Mesodermal cell (in vitro differentiated cells): ENCODE data around the gene TYW1B.
A peak's percentile ranks its signal among the peaks of the same experiment; 100 is the strongest.
"Not testable (repeated sequence)": the region's sequence is repeated elsewhere in the genome, so short reads cannot be mapped to it uniquely, and the experiment has no call there.

ENCODE experiments used
- H3K27ac ChIP-seq: 2 replicates; pipeline ENCODE4 v1.7.0; 2013; ENCODE audit warnings: mild to moderate bottlenecking, low read depth, low read length, moderate library complexity; ENCODE audit not compliant: severe bottlenecking
- H3K36me3 ChIP-seq: 2 replicates; pipeline ENCODE4 v1.7.1; 2013; ENCODE audit warnings: mild to moderate bottlenecking, low read length, moderate library complexity; ENCODE audit not compliant: control insufficient read depth, insufficient read depth
- H3K4me1 ChIP-seq: one replicate; pipeline ENCODE4 v1.7.1; 2013; ENCODE audit warnings: mild to moderate bottlenecking, low read length; ENCODE audit not compliant: insufficient read depth, control insufficient read depth, poor library complexity, severe bottlenecking
- H3K4me3 ChIP-seq: 2 replicates; pipeline ENCODE4 v1.7.0; 2013; ENCODE audit warnings: low read length, control low read depth, mild to moderate bottlenecking; ENCODE audit not compliant: insufficient read depth, poor library complexity, severe bottlenecking; ENCODE audit errors: extremely low read depth
- H3K9me3 ChIP-seq: 2 replicates; pipeline ENCODE4 v1.7.1; 2013; ENCODE audit warnings: mild to moderate bottlenecking, low read length, moderate library complexity; ENCODE audit not compliant: control insufficient read depth
- WGBS, 2 experiments: methylation state at CpG; one replicate each; pipeline ENCODE4 v1.1.5; 2013; ENCODE audit warnings: missing lambda C conversion rate in 2 of 2; ENCODE audit not compliant: insufficient coverage in 2 of 2; 5-methylcytosine and 5-hydroxymethylcytosine counted together

Gene TYW1B

GRCh38 chr7:72555238-72555637, 272.8 kb downstream of the TYW1B start:
- WGBS, 2 experiments = no CpG with 5 or more reads among the region's 6 CpGs
- not testable (repeated sequence) for H3K9me3 ChIP-seq, H3K4me1 ChIP-seq, H3K4me3 ChIP-seq, H3K36me3 ChIP-seq, H3K27ac ChIP-seq

DNA sequence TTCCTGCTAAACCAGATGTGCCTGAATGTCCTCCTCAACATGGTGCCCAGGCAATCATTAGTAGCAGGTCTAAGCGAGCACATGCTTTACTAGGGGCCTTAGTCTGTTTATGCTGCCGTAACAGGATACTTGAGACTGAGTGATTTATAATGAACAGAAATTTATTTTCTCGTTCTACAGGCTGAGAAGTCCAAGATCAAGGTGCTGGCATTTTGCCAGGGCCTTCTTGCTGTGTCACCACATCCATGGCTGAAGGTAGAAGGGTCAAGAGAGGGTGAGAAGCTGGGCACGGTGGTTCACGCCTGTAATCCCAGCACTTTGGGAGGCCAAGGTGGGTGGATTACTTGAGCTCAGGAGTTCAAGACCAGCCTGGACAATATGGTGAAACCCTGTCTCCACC, 273.6 kb downstream of the TYW1B start:
- H3K4me1 ChIP-seq, H3K36me3 ChIP-seq, H3K9me3 ChIP-seq, H3K4me3 ChIP-seq, H3K27ac ChIP-seq: not testable (repeated sequence)
- 90 to 96% methylated on average over 3 of the region's 5 CpGs for WGBS, 2 experiments

DNA sequence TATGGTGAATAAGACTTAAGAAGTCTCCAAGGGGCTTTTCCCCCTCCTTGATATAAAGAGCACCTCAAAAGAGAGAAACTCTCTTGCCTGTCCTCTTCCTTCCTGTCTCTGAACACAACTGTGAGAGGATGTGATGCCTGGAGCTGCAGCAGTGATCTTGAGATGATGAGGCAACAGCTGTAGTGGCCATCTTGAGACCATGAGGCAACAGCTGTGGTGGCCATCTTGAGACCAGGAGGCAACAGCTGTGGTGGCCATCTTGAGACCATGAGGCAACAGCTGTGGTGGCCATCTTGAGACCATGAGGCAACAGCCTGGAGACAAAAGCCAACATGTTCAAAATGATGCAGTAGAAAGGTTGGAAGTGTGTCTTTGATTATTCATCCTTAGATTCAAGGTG, 277.5 kb downstream of the TYW1B start:
- H3K27ac ChIP-seq, H3K36me3 ChIP-seq, H3K4me1 ChIP-seq, H3K4me3 ChIP-seq, H3K9me3 ChIP-seq: not testable (repeated sequence)

DNA sequence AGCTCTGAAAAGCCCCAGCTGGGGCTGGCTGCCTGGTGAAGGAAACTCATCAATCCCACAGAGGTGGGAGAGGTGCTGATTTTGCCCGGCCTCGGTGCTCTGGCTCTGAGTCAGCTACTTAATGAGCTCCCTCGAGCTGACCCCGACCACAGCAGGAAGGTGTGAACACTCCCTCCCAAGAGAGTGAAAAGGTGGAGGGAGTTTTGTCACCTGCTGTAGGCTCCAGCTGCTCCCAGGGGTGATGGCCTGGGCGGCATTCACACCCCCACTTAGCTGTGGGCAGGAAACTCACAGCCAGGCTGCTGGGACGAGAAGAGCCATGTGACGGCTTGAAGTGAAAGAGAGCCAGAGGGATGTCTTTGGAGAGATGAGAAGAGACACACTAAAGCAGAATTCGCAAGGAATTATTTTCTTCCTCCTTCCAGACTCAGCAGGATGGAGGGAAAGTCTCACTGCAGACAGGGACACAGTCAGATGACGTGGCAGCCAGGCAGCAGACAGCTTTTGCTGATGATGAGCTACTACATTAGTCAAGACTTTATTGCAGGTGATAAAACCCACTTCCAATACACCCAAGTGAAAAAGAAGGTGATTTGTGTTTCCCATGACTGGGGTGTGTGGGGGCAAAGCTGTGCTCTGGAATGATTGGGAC, 281.3 kb downstream of the TYW1B start:
- not testable (repeated sequence) for H3K4me1 ChIP-seq, H3K9me3 ChIP-seq, H3K36me3 ChIP-seq, H3K4me3 ChIP-seq, H3K27ac ChIP-seq
- whole genome bisulfite sequencing, 2 experiments = 18% methylated on average over 3 of the region's 9 CpGs; no CpG with 5 or more reads in 1 of the 2 experiments

DNA sequence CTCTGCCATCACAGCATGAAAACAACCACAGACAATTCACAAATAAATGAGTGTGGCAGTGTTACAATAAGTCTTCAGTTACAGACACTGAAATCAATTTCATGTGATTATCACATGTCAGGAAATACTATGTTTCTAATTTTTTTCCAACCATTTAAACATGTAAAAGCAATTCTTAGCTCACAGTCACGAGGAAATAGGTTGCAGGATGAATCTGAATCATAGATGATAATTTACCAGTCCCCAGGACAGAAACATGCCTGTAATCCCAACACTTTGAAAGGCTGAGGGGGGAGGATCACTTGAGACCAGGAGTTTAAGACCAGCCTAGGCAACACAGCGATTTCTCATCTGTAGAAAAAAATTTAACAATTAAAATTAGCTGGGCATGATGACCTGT, 283.5 kb downstream of the TYW1B start:
- H3K4me3 ChIP-seq, H3K36me3 ChIP-seq, H3K9me3 ChIP-seq, H3K27ac ChIP-seq, H3K4me1 ChIP-seq: not testable (repeated sequence)
- WGBS, 2 experiments = no CpG with 5 or more reads among the region's 2 CpGs

DNA sequence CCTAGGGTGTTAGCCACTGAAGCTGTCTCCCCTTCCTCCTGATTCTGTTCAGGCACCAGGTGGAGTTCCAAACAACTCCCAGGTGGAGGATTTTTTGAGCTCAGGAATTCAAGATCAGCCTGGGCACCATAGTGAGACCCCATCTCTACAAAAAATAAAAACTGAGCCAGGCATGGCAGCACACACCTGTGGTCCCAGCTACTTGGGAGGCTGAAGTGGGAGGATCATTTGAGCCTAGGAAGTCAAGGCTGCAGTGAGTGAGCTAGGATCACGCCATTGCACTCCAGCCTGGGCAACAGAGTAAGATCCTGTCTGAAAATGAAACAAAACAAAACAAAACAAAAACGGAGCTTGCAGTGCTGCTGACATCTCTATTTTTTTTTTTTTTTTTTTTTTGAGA, 287.1 kb downstream of the TYW1B start:
- Histone ChIP-seq H3K4me1 (no peaks in the 10 kb centered on the region), H3K9me3 (no peaks in the 10 kb centered on the region), H3K27ac (no peak overlapping the region), H3K4me3 (no peak overlapping the region), H3K36me3 (no peaks in the 10 kb centered on the region)
- 89% methylated on average over 2 of the region's 2 CpGs; no CpG with 5 or more reads in 1 of the 2 experiments for WGBS, 2 experiments

DNA sequence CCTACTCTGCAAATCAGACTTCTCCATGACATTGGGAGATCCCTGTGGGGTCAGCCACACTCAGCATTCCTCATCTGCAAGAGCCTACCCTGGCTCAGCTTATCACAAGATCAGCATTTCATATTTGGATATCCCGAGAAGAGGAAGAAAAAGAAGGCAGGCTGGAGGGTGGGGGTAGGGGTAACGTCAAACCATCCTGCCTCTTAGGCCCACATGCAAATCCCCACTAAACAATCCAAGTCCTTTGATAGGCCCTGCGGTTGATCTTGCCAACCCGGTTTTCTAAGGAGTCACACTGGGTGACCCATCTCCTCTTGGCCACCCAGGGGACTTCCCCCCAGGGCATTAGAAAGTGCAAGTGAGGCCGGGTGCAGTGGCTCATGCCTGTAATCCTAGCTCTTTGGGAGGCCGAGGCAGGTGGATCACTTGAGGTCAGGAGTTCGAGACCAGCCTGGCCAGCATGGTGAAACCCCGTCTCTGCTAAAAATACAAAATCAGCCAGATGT, 287.8 kb downstream of the TYW1B start:
- Histone ChIP-seq H3K4me3 (no peak overlapping the region), H3K27ac (no peak overlapping the region), H3K36me3 (no peaks in the 10 kb centered on the region), H3K4me1 (no peaks in the 10 kb centered on the region), H3K9me3 (no peaks in the 10 kb centered on the region)
- 89 to 92% methylated on average over 4 of the region's 8 CpGs for WGBS, 2 experiments

DNA sequence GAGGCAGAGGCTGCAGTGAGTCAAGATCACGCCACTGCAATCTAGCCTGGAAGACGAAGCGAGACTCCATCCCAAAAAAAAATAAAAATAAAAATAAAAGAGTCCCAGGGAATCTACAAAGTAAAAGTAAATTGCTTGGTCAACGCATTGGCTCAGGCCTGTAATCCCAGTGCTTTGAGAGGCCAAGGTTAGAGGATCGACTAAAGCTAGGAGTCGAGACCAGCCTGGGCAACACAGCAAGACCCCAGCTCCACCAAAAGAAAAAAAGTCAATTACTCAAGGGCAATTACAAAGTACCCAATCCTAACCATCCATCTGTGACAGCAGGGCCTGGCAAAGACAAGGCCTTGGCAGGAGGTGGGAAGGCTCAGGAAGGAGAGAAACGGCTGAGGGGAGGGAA, 288.3 kb downstream of the TYW1B start:
- H3K4me1 ChIP-seq = no peaks in the 10 kb centered on the region
- H3K27ac ChIP-seq = no peak overlapping the region
- H3K4me3 ChIP-seq = no peak overlapping the region
- no peaks in the 10 kb centered on the region for H3K9me3 ChIP-seq
- no peaks in the 10 kb centered on the region for H3K36me3 ChIP-seq
- WGBS, 2 experiments = 96 to 100% methylated on average over 2 to 3 of the region's 7 CpGs

DNA sequence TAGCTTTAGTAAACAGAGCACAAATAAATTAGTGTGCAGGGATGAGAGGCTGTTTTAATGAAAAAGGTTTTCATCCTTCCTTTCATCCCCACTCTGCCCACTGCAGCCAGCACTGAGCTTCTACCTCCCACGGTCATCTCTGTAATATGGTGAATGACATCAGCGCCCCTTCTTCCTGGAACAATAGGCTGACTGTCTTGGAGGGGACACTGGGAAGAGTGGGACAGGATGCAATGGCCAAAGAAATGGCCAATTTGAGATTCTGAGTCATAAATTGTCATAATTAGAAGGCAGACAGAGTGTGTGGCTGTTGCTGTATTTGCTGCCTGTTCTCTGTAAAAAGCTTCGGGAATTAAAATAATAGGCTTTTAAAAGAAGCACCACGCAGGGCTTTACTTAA, 289.1 kb downstream of the TYW1B start:
- Histone ChIP-seq H3K27ac (peak overlapping the region; percentile 86), H3K4me1 (no peaks in the 10 kb centered on the region), H3K4me3 (no peak overlapping the region), H3K9me3 (no peaks in the 10 kb centered on the region), H3K36me3 (no peaks in the 10 kb centered on the region)
- WGBS, 2 experiments = 83 to 84% methylated on average over 3 of the region's 4 CpGs

DNA sequence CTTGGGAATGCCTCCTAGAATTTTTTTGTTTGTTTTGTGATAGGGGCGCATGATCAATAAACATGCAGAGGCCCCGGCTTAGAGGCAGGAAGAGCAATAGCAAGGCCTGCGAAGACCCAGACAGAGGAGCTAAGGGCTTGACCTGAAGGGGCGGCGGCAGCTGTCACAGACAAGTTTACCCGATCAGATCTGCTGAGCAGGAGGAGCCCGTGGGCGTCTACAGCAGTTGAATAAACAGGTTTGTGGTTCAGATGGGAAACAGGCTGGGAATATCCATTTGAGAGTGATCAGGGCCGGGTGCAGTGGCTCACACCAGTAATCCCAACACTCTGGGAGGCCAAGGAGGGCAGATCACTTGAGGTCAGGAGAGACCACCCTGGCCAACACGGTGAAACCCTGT, 289.9 kb downstream of the TYW1B start:
- no peaks in the 10 kb centered on the region for H3K36me3 ChIP-seq
- H3K27ac ChIP-seq = peak overlapping the region; percentile 58
- no peaks in the 10 kb centered on the region for H3K9me3 ChIP-seq
- H3K4me3 ChIP-seq = no peak overlapping the region
- no peaks in the 10 kb centered on the region for H3K4me1 ChIP-seq
- 79 to 91% methylated on average over 9 of the region's 10 CpGs for WGBS, 2 experiments

GRCh38 chr7:72536038-72536437, 292.0 kb downstream of the TYW1B start:
- not testable (repeated sequence) for H3K4me3 ChIP-seq, H3K9me3 ChIP-seq, H3K4me1 ChIP-seq, H3K36me3 ChIP-seq, H3K27ac ChIP-seq
- WGBS, 2 experiments = no CpG with 5 or more reads among the region's 2 CpGs
